Myocyte (in vitro differentiated cells): Measurements from ENCODE around the gene HMG20A. TPM values are rescaled to one million over a fixed set of nuclear protein-coding genes. Genes with fewer than 3 reads are reported as not detected.

Source experiments
- DNase-seq: peaks from one replicate; pipeline ENCODE4 v3.0.0-alpha.2; 2012; ENCODE audit warnings: low read depth
- total RNA-seq: library from RNA; depleted of rRNA; stranded (reverse); fragments of >200 nt; gene quantifications from 2 replicates; pipeline ENCODE4 v1.2.3, GENCODE V29; 2014

HMG20A gene
- total RNA-seq, 1 donor from 2014 or later: 36.6 TPM

GRCh38 chr15:77496715-77497109 lies 76.0 kb downstream of the HMG20A start:
- peak; percentile 86 for DNase-seq

GRCh38 chr15:77497110-77497737 lies 76.5 kb downstream of the HMG20A start:
- DNase-seq: peak; percentile 96

DNA sequence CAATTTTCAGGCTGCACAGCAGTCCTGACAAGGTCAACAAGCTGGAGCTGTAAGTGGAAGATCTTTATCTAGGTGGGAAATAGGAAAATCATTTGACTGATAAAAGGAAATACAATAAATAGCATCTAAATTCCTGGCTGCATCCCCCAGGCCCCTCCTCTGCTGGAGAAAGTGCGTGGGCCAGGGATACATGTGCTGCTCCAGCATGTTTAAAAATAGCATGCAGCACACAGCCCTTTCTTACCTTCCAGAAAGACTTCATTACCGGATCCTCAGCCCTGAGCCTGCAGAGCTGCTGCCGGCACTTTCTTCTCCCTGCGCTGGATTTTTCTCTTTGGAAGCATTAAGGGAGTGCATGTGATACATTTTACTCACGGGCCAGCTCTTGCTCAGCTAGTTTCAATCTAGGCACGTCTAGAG lies 77.3 kb downstream of the HMG20A start:
- DNase-seq: peak; percentile 46

- DNase-seq: no peak
These were observed 78.5 kb downstream of the HMG20A start for GRCh38 chr15:77499087-77499760.

GRCh38 chr15:77500989-77501388 lies 80.3 kb downstream of the HMG20A start:
- no peak for DNase-seq

DNA sequence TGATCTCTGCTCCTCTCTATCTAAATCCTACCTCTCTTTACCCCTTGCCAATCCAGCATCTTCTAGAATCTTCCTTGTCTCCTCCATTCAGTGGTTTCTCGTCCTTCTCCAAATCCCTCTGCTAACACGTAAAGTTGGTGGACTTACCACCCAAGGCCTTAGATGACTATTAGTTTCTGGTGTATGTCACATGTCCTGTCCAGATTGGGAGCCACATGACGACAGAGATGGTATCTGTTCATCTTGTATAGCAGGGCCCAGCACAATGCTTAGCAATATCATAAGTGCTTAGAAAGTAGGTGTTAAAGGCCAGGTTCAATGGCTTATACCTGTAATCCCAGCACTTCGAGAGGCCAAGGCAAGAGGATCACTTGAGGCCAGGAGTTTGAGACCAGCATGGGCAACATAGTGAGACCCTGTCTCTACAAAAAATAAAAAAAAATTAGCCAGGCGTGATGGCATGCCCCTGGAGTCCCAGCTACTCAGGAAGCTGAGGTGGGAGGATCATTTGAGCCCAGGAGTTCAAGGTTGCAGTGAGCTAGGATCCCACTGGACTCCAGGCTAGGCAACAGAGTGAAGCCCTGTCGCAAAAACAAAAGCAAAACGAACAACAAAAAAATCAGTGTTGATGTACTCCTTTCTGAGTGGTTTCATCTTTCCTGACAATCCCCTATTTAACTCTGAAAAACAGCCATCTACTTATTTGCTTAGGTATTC lies 81.8 kb downstream of the HMG20A start:
- DNase-seq: no peak

GRCh38 chr15:77503240-77503639 lies 82.6 kb downstream of the HMG20A start:
- no peak for DNase-seq

- DNase-seq: no peak
These were observed 83.1 kb downstream of the HMG20A start for GRCh38 chr15:77503764-77504163.

- DNase-seq: no peak
These were observed 83.6 kb downstream of the HMG20A start for GRCh38 chr15:77504306-77504705.

DNA sequence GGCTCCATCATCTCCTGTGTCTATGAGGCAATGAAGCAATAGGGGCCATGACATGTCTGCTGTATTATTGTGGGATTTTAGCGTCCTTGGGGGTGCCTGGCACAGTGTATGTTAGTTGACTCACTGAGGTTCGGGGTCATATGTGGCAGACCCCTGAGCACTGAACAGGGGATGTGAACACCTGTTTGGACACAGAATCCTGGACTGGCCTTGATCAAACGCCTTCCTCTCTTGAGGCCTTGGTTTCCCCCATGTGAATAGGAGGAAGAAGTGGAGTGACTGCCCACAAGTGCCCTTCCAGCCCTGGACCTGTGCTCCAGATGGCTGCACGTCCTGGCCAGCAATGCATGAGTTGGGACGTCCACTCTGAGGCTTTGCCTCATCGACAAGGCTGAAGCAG lies 84.2 kb downstream of the HMG20A start:
- no peak for DNase-seq

- DNase-seq: no peak
These were observed 84.9 kb downstream of the HMG20A start for GRCh38 chr15:77505556-77505955.

- DNase-seq: no peak
These were observed 85.8 kb downstream of the HMG20A start for GRCh38 chr15:77506311-77507142.

DNA sequence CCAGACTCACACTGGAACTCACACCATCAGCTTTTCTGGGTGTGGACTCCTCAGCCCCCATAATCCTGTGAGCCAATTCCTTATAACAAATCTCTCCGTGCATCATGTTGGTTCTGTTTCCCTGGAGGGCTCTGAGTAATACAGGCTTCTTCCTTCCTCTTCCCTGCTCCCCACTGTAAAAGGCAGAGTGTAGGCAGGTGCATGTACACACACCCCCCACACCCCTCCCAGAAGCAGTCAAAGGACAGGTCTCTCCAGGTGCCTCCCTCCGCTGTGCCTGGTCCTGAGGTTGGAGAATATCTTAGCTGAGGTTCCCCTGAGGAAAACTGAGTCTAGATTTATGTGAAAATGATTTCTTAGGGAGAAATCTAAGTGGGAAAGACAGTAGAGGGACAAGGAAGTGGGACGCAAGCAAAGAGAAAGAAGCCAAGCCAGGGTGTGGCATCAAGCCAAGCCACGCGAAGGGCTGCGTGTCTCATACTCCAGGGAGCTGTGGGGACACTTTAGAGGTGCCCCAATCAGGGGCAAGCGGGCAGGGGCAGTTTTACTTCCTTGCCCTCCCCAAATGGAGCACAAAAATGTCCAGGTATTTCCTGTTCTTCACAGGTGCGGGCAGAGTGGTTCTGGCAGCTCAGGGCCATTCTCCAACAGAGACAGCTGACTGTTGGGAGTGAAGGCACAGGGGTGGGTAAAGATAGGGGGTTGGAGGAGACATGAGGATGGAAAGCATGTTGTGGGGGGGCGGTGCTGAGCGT lies 86.6 kb downstream of the HMG20A start:
- DNase-seq: no peak

GRCh38 chr15:77507911-77508310 lies 87.2 kb downstream of the HMG20A start:
- DNase-seq: peak; percentile 59

- DNase-seq: peak; percentile 44
These were observed 88.0 kb downstream of the HMG20A start for GRCh38 chr15:77508541-77509243.

- DNase-seq: no peak
These were observed 89.7 kb downstream of the HMG20A start for GRCh38 chr15:77510066-77511057.

DNA sequence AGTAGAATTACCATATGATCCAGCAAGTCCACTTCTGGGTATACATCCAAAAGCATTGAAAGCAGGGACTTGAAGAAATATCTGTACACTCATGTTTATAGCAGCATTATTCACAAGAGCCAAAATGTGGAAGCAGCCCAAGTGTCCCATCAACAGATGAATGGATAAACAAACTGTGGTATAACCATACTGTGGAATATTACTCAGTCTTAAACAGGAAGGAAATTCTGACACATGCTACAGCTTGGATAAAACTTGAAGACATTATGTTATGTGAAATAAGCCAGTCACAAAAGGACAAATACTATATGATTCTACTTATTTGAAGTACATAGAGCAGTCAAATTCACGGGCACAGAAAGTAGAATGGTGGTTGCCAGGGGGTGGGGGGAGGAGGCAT lies 91.2 kb downstream of the HMG20A start:
- no peak for DNase-seq

DNA sequence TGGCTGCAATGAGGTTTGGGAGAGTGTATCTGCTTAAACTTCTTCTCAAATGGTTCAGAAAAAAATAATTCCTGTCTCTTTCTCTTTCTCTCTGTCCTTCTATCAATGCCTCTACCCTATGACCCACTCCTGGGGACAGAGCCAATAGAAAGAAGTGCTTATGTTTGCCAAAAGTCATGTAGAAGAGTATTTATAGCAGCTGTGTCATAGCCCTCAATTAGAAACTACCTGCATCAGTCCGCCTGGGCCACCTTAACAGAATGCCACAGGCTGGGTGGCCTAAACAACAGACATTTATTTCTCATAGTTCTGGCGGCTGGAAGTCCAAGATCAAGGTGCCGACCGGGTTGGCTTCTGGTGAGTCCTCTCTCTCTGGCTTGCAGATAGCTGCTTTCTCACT lies 92.5 kb downstream of the HMG20A start:
- DNase-seq: no peak
